Posterior cingulate gyrus (tissue), 11 donors: Measurements from ENCODE around the gene BCL2.
"Not testable (repeated sequence)": the region's sequence is repeated elsewhere in the genome, so short reads cannot be mapped to it uniquely, and the experiment has no call there.

Experiments used
- DNase-seq, 10 donors: peaks; one replicate each; pipeline versions ENCODE4 v3.0.0 to v3.0.0-alpha.2; 2020 to 2021; ENCODE audit warnings: mixed read lengths in 3 of 10
- intact Hi-C: fragments of 100-400 bp; cut with DNase I; formaldehyde crosslinking; loops from one replicate; pipeline ENCODE4 v1.15.1; 2023

The BCL2 gene

GRCh38 chr18:63213936-63214671 lies 105.5 kb downstream of the BCL2 start:
- intact Hi-C loops = no loop called here
- DNase-seq = no peak

GRCh38 chr18:63213331-63213900 lies 106.2 kb downstream of the BCL2 start:
- intact Hi-C loops = no loop called here
- DNase-seq = no peak

DNA sequence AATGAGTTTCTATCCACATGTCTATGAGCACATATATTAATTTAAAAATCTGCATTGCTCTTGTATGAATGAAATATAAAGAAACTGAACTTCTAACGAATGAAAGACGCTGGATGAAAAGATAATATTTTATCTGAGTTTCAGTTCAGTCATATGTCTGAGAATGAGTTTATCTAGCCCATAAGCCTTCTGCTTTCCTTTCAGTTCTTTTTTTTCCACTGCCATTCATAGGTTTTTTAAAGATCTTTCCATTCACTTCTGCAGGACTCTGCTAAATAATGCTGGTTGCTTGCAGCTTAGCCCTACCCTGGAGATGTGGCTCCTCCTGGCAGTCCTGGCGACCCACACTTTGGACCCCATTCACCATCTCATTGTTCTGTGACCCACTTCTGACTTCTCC lies 109.0 kb downstream of the BCL2 start:
- no peak for DNase-seq
- intact Hi-C loops = no loop called here

DNA sequence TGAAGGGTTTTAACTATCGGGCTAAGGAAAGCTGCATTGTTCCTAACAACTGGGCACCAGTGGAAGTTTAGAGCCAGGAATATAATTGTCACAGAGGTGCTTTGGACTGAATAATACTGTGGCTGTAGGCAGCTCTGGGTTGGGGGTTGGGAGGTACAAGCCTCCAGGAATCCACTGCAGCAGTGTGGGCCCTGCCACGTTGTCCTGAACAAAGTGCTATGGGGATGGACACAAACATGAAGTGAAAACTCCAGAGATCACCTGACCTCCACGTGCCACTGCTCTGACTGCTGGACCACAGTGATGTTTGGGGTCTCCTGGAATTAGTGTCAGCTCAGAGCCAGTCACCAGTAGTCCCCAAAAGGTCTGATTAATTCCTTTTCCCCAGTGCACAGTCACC lies 110.9 kb downstream of the BCL2 start:
- intact Hi-C loops = no loop called here
- no peak for DNase-seq

DNA sequence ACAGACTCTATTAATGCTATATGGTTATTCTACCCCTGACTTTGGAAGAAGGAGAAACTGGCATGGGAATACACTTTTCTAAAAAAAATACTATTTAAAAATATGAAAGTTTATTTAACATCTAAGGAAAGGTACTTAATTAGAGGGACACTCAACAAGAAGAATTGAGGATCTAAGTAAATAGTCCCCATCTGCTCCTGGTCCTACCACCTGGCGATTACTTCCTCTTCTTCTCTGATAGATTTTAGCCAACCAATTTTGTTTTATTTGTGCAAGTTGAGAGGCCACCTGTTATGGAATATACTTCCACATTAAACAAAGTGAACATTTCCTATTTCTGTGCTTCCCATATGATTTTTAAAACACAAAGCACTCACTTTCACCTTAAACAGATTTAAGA lies 111.7 kb downstream of the BCL2 start:
- intact Hi-C loops = no loop called here
- DNase-seq = no peak

DNA sequence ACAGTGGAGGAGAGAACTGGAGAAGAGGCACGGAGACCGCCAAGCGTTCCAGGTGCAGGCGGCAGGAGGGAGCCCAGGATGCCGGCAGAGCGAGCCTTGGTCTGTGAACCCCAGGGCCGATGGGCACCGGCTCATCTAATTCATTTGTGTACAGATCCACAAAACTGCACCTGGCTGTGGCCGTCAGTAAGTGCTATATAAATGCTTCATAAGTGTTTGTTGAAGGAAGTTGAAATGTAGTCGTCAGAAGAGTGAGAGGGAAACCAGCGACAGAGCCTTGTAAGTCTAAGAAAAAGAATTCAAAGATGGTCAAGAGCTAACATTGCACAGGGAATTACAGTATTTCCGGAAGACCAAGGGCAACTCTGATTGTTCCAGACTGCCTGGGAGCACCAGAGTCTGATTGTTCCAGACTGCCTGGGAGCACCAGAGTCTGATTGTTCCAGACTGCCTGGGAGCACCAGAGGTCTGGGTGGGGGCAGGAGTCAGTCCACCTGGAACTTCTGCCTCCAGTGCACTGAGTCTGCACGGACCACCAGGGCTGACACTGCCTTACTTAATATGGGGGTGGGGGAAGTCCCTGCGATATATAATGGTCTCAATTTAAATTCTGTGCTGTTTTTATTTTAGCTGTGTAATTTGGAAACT lies 112.3 kb downstream of the BCL2 start:
- DNase-seq = no peak
- intact Hi-C loops = no loop called here

- DNase-seq = no peak
- intact Hi-C loops = no loop called here
Measured at GRCh38 chr18:63206433-63207142, 113.0 kb downstream of the BCL2 start.

- no peak for DNase-seq
- intact Hi-C loops = no loop called here
Measured at GRCh38 chr18:63205791-63206252, 113.7 kb downstream of the BCL2 start.

- intact Hi-C loops = no loop called here
- DNase-seq = no peak
Measured at GRCh38 chr18:63203497-63203896, 116.1 kb downstream of the BCL2 start.

DNA sequence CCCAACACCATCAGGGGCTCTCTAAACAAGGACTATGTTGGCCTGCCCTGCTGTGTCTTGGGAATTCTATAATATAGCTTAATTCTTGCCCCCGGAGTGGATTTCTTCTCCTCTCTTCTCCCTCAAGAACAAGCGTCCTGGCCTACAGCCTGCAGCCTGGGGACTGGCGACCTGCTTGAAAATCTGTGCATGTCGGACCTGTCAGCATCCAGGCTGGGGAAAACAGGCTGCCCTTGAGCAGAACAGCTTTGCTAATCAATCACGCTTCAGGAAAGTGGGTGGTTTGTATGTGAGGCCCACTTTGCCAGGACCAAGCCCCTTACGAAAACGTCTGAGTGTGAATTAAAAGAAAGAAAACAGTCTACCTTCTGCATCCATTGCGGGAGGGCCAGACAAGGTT lies 116.7 kb downstream of the BCL2 start:
- intact Hi-C loops = no loop called here
- peak in 2 of 10 donors; percentile 84 to 85 for DNase-seq

DNA sequence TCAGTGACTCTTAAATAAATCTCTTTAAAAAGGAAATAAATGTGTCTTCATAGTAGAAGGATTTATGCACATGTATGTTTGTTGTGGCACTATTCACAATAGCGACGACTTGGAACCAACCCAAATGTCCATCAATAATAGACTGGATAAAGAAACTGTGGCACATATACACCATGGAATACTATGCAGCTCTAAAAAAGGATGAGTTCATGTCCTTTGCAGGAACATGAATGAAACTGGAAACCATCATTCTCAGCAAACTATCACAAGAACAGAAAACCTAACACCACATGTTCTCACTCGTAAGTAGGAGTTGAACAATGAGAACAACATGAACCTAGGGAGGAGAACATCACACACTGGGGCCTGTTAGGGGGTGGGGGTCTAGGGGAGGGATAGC lies 118.1 kb downstream of the BCL2 start:
- DNase-seq, intact Hi-C loops: not testable (repeated sequence)

GRCh38 chr18:63199743-63200241 lies 119.8 kb downstream of the BCL2 start:
- intact Hi-C loops = no loop called here
- no peak for DNase-seq

- no peak for DNase-seq
- intact Hi-C loops = no loop called here
Measured at GRCh38 chr18:63198868-63199742, 120.5 kb downstream of the BCL2 start.

DNA sequence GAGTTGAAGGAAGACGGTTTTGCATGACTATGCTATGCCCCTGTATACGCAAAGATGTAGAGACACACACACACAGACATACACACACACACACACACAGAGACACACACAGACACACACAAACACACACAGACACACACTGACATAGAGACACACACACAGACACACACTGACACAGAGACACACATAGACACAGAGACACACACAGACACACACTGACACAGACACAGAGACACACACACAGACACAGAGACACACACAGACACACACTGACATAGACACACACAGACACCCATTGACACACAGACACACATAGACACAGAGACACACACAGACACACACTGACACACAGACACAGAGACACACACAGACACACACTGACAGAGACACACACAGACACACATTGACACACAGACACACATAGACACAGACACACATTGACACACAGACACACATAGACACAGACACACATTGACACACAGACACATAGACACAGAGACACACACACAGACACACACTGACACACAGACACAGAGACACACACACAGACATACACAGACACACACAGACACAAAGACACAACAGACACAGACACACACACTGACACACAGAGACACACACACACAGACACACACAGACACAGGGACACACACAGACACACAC lies 121.3 kb downstream of the BCL2 start:
- intact Hi-C loops = no loop called here

DNA sequence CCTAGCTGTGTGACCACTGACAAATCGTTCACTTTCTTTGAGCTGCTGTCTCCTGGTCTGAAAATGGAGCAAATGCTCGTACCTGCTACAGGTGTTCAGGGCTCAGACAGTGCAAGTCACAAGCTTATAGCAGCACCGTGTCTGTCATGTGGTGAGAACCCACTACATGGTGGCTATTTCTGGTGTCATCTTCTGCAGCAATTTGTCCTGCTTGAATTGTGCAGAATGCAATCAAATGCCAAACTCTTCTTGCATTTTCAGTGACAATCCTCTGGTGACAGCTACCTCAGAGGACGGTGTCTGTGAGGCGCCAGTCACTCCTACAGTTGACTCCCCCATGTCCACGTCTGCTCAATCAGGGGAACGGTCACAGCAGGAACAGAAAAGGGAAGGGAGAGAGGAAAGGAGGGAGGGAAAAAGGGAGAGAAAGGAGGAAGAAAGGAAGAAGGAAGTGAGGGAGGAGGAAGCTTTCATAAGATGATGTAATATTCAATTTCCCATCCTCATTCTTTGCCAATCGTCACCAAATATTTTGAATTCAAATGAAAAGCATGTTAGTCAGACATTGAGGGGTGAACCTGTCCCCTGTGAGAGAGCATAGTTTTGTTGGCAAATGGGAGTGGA lies 122.2 kb downstream of the BCL2 start:
- DNase-seq = no peak
- intact Hi-C loops = no loop called here

More for the DNA sequence above, 121.3 kb downstream of the BCL2 start:
- no peak for DNase-seq

- intact Hi-C loops = no loop called here
- no peak for DNase-seq
Measured at GRCh38 chr18:63195326-63196159, 124.0 kb downstream of the BCL2 start.

- no peak for DNase-seq
- intact Hi-C loops = no loop called here
Measured at GRCh38 chr18:63192885-63193349, 126.7 kb downstream of the BCL2 start.
